ELR (cell line): ENCODE results near the gene TTLL8.
"Not testable (repeated sequence)": the region's sequence is repeated elsewhere in the genome, so short reads cannot be mapped to it uniquely, and the experiment has no call there.

Experiments used
- DNase-seq: peaks from one replicate; pipeline ENCODE4 v3.0.0-alpha.2; 2015; ENCODE audit warnings: low read depth

TTLL8 gene

GRCh38 chr22:49986325-49986724 is 71.8 kb downstream of the TTLL8 start:
- DNase-seq, result no peak

- no peak for DNase-seq
These were observed 74.7 kb downstream of the TTLL8 start for GRCh38 chr22:49983148-49984042.

GRCh38 chr22:49981799-49982198 is 76.3 kb downstream of the TTLL8 start:
- not testable (repeated sequence) for DNase-seq

GRCh38 chr22:49979587-49980264 is 78.4 kb downstream of the TTLL8 start:
- DNase-seq, result peak; percentile 71

- DNase-seq, result no peak
These were observed 80.5 kb downstream of the TTLL8 start for GRCh38 chr22:49977578-49977977.

- no peak for DNase-seq
These were observed 81.5 kb downstream of the TTLL8 start for GRCh38 chr22:49976439-49977175.

GRCh38 chr22:49975543-49976389 is 82.3 kb downstream of the TTLL8 start:
- peak; percentile 28 for DNase-seq

GRCh38 chr22:49973018-49973961 is 84.8 kb downstream of the TTLL8 start:
- peak; percentile 22 for DNase-seq

- DNase-seq, result no peak
These were observed 85.7 kb downstream of the TTLL8 start for GRCh38 chr22:49972163-49973017.

GRCh38 chr22:49971232-49972162 is 86.6 kb downstream of the TTLL8 start:
- DNase-seq, result peak; percentile 72

GRCh38 chr22:49970528-49971231 is 87.4 kb downstream of the TTLL8 start:
- peak; percentile 99 for DNase-seq

GRCh38 chr22:49969751-49970527 is 88.2 kb downstream of the TTLL8 start:
- no peak for DNase-seq

- no peak for DNase-seq
These were observed 89.1 kb downstream of the TTLL8 start for GRCh38 chr22:49968831-49969661.
